PC-3 (cell line): ENCODE measurements around the gene EDN3. TPM values are rescaled to one million over a fixed set of nuclear protein-coding genes. Genes with fewer than 3 reads are reported as not detected.

Experiments used
- ATAC-seq: fragments of 200-7000 bp; cut with Tn5 transposase; 2 replicates; pipeline ENCODE4 v1.9.1; 2020; ENCODE audit warnings: mild to moderate bottlenecking, moderate library complexity
- BruUV-seq: library from RNA; stranded (reverse); fragments of 400-500 nt; replicated peaks from 2 replicates; lab custom pipeline; 2021; lab: Mats Ljungman, UMichigan
- CTCF ChIA-PET: fragments of 300-600 bp; sonication (Branson Sonifier 250); formaldehyde crosslinking; loops from one replicate; lab custom pipeline; 2022; ENCODE audit warnings: antibody characterized with exemption; lab: Charles Lee
- POLR2A ChIA-PET: fragments of 300-600 bp; sonication (Branson Sonifier 250); formaldehyde crosslinking; loops from one replicate; lab custom pipeline; 2022; ENCODE audit warnings: antibody characterized with exemption; ENCODE audit not compliant: unreplicated experiment; lab: Charles Lee
- DNase-seq: peaks from one replicate; pipeline ENCODE4 v3.0.0-alpha.2; 2015
- H2AFZ ChIP-seq: fragments of 300-600 bp; sonication (generic); 2 replicates; pipeline ENCODE4 v1.6.0; 2016; ENCODE audit warnings: antibody characterized with exemption, low read length
- H3F3A ChIP-seq: fragments of 300-600 bp; sonication (generic); one replicate; pipeline ENCODE4 v1.6.0; 2017; ENCODE audit warnings: antibody characterized with exemption, low read length, control low read depth, mild to moderate bottlenecking; ENCODE audit not compliant: unreplicated experiment
- H3K27ac ChIP-seq: fragments of 300-600 bp; sonication (generic); 2 replicates; pipeline ENCODE4 v1.5.1; 2016; ENCODE audit warnings: mild to moderate bottlenecking, low read length
- H3K27me3 ChIP-seq: fragments of 300-600 bp; sonication (generic); 2 replicates; pipeline ENCODE4 v1.6.1; 2016; ENCODE audit warnings: low read length, mixed read lengths
- H3K36me3 ChIP-seq: fragments of 300-600 bp; sonication (generic); 2 replicates; pipeline ENCODE4 v1.6.1; 2016; ENCODE audit warnings: low read depth, mixed run types, low read length, mixed read lengths
- H3K4me1 ChIP-seq: fragments of 300-600 bp; sonication (generic); 2 replicates; pipeline ENCODE4 v1.5.1; 2016; ENCODE audit warnings: low read length; ENCODE audit not compliant: insufficient read depth
- H3K4me2 ChIP-seq: fragments of 300-600 bp; sonication (generic); 2 replicates; pipeline ENCODE4 v1.6.0; 2016; ENCODE audit warnings: low read length
- H3K4me3 ChIP-seq: fragments of 300-600 bp; sonication (generic); 2 replicates; pipeline ENCODE4 v1.5.1; 2016; ENCODE audit warnings: mild to moderate bottlenecking, low read length, mixed read lengths
- H3K79me2 ChIP-seq: fragments of 300-600 bp; sonication (generic); 2 replicates; pipeline ENCODE4 v1.6.1; 2017; ENCODE audit warnings: low read length, mixed read lengths
- H3K9ac ChIP-seq: fragments of 300-600 bp; sonication (generic); 2 replicates; pipeline ENCODE4 v1.6.0; 2016; ENCODE audit warnings: mild to moderate bottlenecking, low read length
- H3K9me2 ChIP-seq: fragments of 300-600 bp; sonication (generic); replicated peaks from 2 replicates; pipeline ENCODE4 v1.6.1; 2016; ENCODE audit warnings: mixed run types, low read length, mixed read lengths
- H3K9me3 ChIP-seq: fragments of 300-600 bp; sonication (generic); 2 replicates; pipeline ENCODE4 v1.6.1; 2016; ENCODE audit warnings: low read length, mixed read lengths
- H4K20me1 ChIP-seq: fragments of 300-600 bp; sonication (generic); 2 replicates; pipeline ENCODE4 v1.6.1; 2016; ENCODE audit warnings: low read length, mixed read lengths
- EZH2 ChIP-seq: fragments of 300-600 bp; sonication (generic); IDR thresholded peaks from one replicate; pipeline ENCODE4 v1.6.1; 2017; ENCODE audit warnings: antibody characterized with exemption, mild to moderate bottlenecking, low read length; ENCODE audit not compliant: unreplicated experiment
- EZH2phosphoT487 ChIP-seq: fragments of 300-600 bp; sonication (generic); IDR thresholded peaks from 2 replicates; pipeline ENCODE4 v1.6.1; 2018; ENCODE audit warnings: mild to moderate bottlenecking, antibody characterized with exemption, low read length, borderline replicate concordance
- intact Hi-C: fragments of 100-400 bp; cut with micrococcal nuclease; formaldehyde crosslinking; loops from 2 replicates; pipeline ENCODE4 v1.9.0; 2023
- total RNA-seq: library from RNA; depleted of rRNA; stranded (reverse); fragments of >200 nt; gene quantifications from 2 replicates; pipeline ENCODE4 v1.2.3, GENCODE V29; 2014
- TF ChIP-seq, protein P1 (sequence below): fragments of 300-600 bp; sonication (generic); conservative IDR thresholded peaks from 2 replicates; pipeline ENCODE4 v1.5.1; 2017; ENCODE audit warnings: antibody characterized with exemption, low read depth, mild to moderate bottlenecking, low read length

The EDN3 gene
- total RNA-seq, 1 experiment from 2014 or later, result not detected

GRCh38 chr20:59328071-59328470, 27.7 kb downstream of the EDN3 start:
- H3F3A ChIP-seq, result no peaks in the 10 kb centered on the region
- no peaks in the 10 kb centered on the region for H3K4me1 ChIP-seq
- no peak overlapping the region for H3K9ac ChIP-seq
- no peaks in the 10 kb centered on the region for H4K20me1 ChIP-seq
- H3K27ac ChIP-seq, result no peak overlapping the region
- H3K4me2 ChIP-seq, result no peak overlapping the region
- no peak overlapping the region for H2AFZ ChIP-seq
- H3K9me2 ChIP-seq, result no peaks in the 10 kb centered on the region
- H3K79me2 ChIP-seq, result no peaks in the 10 kb centered on the region
- intact Hi-C loops, result no loop called here
- DNase-seq, result no peak
- CTCF ChIA-PET, result no interaction called here
- TF ChIP-seq EZH2, result no peak
- TF ChIP-seq EZH2phosphoT487, result no peak
- TF ChIP-seq, protein P1, sequence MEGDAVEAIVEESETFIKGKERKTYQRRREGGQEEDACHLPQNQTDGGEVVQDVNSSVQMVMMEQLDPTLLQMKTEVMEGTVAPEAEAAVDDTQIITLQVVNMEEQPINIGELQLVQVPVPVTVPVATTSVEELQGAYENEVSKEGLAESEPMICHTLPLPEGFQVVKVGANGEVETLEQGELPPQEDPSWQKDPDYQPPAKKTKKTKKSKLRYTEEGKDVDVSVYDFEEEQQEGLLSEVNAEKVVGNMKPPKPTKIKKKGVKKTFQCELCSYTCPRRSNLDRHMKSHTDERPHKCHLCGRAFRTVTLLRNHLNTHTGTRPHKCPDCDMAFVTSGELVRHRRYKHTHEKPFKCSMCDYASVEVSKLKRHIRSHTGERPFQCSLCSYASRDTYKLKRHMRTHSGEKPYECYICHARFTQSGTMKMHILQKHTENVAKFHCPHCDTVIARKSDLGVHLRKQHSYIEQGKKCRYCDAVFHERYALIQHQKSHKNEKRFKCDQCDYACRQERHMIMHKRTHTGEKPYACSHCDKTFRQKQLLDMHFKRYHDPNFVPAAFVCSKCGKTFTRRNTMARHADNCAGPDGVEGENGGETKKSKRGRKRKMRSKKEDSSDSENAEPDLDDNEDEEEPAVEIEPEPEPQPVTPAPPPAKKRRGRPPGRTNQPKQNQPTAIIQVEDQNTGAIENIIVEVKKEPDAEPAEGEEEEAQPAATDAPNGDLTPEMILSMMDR, result no peak
- no TSS peak for BruUV-seq
- no peak overlapping the region for H3K4me3 ChIP-seq
- H3K36me3 ChIP-seq, result no peaks in the 10 kb centered on the region
- POLR2A ChIA-PET, result no interaction called here
- no peaks in the 10 kb centered on the region for H3K9me3 ChIP-seq
- H3K27me3 ChIP-seq, result peaks cover 93% of the 10 kb centered on the region
- ATAC-seq, result no peak

DNA sequence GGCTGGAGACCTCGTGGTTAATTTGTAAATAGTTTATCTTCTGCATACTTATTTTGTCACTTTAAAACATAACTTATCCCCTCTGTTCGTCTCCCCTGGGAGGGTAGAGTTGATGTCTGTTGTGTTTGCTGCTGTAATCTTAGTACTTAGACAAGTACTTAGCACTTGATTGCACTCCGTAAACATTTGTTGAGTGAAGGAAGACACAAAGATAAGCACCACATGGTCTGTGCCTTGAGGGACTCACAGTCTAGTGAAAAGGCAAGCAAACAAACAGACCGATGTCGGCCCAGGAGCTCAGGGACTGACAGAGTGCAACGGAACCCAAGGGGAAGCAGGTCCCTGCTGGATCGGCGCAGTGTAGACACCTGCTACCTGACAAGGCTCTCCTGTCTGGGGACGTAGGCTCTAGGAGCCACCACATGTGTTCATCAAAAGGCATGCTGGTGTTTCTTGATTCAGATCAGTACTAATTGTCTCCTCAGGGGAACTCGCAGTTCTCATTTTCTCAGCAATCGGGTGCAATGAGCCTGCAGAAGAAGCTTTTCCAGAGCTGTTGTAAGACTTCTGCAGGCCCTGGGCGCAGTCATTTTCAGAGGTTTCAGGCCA, 31.4 kb downstream of the EDN3 start:
- Histone ChIP-seq H3K36me3 (no peaks in the 10 kb centered on the region), H3K9me2 (no peaks in the 10 kb centered on the region), H3K4me1 (no peaks in the 10 kb centered on the region), H3K27ac (no peak overlapping the region), H3K4me3 (no peak overlapping the region), H3F3A (no peaks in the 10 kb centered on the region), H3K4me2 (no peak overlapping the region), H3K27me3 (peaks cover 98% of the 10 kb centered on the region), H3K79me2 (no peaks in the 10 kb centered on the region), H3K9ac (no peak overlapping the region), H3K9me3 (no peaks in the 10 kb centered on the region), H2AFZ (no peak overlapping the region), H4K20me1 (no peaks in the 10 kb centered on the region)
- ChIA-PET CTCF (no interaction called here), POLR2A (no interaction called here)
- ATAC-seq (no peak), DNase-seq (no peak)
- BruUV-seq, result no TSS peak
- intact Hi-C loops, result no loop called here
- TF ChIP-seq, protein P1, result no peak
- TF ChIP-seq EZH2, result no peak
- TF ChIP-seq EZH2phosphoT487, result no peak

GRCh38 chr20:59333260-59333845, 32.9 kb downstream of the EDN3 start:
- TF ChIP-seq, protein P1, result no peak
- TF ChIP-seq EZH2phosphoT487 (no peak), EZH2 (no peak)
- intact Hi-C loops, result no loop called here
- no peak overlapping the region for H3K4me2 ChIP-seq
- no peaks in the 10 kb centered on the region for H3K4me1 ChIP-seq
- peaks cover 87% of the 10 kb centered on the region for H3K27me3 ChIP-seq
- H4K20me1 ChIP-seq, result no peaks in the 10 kb centered on the region
- no peak overlapping the region for H3K27ac ChIP-seq
- no TSS peak for BruUV-seq
- no peaks in the 10 kb centered on the region for H3K36me3 ChIP-seq
- no peak overlapping the region for H2AFZ ChIP-seq
- POLR2A ChIA-PET, result no interaction called here
- H3K79me2 ChIP-seq, result no peaks in the 10 kb centered on the region
- DNase-seq, result no peak
- no peak overlapping the region for H3K4me3 ChIP-seq
- no peak for ATAC-seq
- H3K9ac ChIP-seq, result no peak overlapping the region
- no peaks in the 10 kb centered on the region for H3K9me2 ChIP-seq
- CTCF ChIA-PET, result no interaction called here
- H3F3A ChIP-seq, result no peaks in the 10 kb centered on the region
- no peaks in the 10 kb centered on the region for H3K9me3 ChIP-seq
